Amygdala (tissue), 56 donors: ENCODE results near the gene DHX29.
"Not testable (repeated sequence)": the region's sequence is repeated elsewhere in the genome, so short reads cannot be mapped to it uniquely, and the experiment has no call there.

Experiments
- DNase-seq, 56 donors: peaks; one replicate each; lab custom pipeline; 2025; lab: John Stamatoyannopoulos, UW

DHX29 gene

DNA sequence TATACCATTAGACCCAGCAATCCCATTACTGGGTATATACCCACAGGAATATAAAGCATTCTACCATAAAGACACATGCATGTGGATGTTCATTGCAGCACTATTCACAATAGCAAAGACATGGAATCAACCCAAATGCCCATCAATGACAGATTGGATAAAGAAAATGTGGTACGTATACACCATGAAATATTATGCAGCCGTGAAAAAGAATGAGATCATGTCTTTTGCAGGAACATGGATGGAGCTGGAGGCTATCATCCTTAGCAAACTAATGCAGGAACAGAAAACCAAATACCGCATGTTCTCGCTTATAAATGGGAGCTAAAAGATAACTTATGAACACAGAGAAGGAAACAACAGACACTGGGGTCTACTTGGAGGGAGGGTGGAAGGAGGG, 10.7 kb upstream of the DHX29 start:
- not testable (repeated sequence) for DNase-seq

DNA sequence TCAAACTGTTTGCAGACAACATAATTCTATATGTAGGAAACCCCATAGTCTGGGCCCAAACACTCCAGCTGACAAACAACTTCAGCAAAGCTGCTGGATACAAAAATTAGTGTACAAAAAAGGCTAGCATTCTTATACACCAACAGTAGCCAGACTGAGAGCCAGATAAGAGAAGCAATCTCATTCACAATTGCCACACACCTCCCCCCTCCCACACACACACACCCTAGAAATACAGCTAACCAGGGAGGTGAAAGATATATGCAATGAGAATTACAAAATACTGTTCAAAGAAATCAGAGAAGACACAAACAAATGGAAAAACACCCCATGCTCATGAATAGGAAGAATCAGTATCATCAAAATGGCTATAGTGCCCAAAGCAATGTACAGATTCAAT, 9.3 kb upstream of the DHX29 start:
- DNase-seq = no peak

GRCh38 chr5:55316289-55316688, 8.8 kb upstream of the DHX29 start:
- DNase-seq = no peak

DNA sequence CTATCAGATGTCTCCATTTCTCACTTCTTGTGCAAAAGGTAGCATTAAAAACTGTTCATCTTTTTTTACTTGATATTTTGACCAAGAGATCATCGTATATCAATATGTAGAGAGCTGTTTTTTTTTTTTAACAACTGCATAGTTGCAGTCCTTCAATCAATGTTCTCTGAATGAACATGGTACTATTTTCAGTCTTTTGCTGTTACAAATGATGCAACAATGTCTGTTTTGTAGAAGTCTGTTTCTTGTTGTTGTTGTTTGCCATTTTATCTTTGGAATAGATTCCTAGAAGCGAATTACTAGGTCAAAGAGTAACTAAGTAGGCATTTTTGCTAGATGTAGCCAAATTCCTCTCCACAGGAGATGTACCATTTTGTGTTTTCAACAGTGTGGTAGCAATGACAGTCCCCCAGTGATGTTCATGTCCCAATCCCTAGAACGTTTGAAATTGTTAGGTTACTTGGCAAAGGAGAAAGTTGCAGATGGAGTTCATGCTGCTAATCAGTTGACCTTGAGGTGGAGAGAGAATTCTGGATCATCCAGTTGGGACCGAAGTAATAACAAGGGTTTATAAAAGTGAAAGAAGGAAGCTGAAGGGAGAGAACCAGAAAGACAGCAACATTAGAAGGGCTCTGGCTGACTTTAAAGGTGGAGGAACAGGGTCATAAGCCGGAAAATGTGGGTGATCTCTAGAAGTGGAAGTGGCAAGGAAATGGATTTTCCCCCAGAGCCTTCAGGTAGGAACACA, 6.5 kb upstream of the DHX29 start:
- DNase-seq = no peak

DNA sequence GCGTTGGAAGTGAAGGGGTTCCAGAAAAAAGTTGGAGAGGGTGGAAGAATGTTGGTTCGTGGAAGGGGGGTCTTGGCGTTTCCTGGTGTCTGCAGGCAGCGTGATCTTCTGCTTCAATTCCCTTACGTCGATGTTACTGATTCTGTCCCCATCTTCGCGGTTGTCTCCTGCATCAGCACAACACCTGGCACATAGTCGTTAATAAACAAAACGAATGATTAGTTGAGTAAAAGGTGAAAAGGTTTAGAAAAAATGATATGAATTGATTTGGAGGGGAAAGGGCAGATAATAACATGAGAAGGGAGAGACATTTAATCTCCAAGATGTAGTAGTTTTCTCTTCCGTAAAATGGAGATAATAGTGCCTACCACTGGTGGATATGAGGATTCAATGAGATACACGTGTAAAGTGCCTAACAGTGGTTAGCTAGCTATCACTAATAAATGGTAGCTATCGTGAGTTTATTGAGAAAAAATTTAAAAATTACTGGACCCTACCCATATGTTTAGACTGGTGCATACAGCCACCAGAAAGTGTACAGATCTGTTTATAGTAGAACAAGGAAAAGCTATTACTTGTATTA, 851 bp upstream of the DHX29 start:
- peak in 3 of 56 donors; percentile 26 to 43 (median 40) for DNase-seq

DNA sequence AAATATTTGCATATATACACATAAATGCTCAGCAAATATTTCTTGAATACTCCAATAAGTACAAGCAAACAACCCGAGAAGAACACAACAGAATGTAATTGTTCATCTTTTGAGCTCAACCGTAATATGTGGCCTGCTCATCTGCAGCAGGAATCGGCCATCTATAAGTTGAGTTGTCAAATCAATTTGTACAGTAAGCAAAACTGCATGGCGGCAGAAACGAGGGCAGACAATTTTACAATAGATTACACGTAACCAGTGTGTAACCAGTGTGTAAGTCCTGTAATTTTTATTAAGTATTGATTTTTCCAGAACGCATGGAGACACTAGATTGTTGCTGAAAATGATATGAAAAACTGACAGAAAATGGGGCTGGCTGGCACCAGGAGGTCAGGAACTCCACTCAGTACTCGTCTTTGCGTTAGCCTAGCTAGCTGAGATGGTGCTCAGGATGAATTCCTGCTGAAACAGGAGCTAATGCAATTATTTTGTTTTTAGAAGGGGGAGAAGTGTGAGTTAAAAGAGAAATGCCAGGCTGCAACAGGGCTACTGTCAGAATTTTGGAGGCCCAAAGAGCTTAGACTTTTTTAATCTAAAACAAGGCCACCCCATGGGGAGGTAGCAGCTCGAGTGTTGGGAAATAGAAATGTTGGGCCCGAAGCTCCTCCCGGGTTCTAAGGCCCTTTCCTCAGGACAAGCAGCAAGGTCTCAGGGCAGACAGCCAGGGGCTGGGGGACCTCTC, 682 bp downstream of the DHX29 start:
- DNase-seq = no peak

DNA sequence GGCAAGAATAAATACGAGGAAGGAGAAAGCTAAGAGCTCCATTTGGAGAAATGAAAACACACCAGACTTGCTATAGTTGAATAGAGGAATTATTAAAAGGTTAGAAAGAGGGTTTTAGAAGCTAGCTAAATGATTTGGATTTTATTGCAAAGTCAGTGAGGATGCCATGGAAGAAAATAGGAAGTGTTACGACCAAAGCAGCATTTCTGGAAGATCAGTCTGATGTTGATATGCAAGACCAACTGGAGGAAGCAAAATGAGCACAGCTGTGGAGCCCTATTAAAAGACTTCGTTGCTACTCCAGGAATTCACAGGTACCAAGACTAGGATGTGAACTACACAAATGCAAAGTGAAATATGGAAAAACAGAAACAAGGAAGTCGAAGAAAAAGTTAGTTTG, 2.1 kb downstream of the DHX29 start:
- DNase-seq = no peak

- DNase-seq = no peak
Observed at GRCh38 chr5:55304584-55304983, 2.9 kb downstream of the DHX29 start.

GRCh38 chr5:55303238-55303690, 4.2 kb downstream of the DHX29 start:
- no peak for DNase-seq

DNA sequence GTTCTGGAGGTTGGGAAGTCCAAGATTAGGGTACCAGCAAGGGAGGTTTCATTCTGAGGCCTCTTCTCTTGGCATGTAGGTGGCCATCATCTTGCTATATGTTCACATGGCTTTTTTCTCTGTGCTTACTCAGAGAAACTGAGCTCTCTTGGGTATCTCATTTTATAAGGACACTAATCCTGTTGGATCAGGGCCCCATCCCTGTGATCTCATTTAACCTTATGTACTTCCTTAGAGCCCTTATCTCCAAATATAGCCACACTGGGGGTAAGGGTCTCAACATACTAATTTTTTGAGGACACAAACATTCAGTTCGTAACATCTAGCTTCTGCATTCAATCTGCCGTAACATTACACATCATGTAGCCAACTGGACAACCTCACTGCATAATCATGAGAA, 6.6 kb downstream of the DHX29 start:
- no peak for DNase-seq

DNA sequence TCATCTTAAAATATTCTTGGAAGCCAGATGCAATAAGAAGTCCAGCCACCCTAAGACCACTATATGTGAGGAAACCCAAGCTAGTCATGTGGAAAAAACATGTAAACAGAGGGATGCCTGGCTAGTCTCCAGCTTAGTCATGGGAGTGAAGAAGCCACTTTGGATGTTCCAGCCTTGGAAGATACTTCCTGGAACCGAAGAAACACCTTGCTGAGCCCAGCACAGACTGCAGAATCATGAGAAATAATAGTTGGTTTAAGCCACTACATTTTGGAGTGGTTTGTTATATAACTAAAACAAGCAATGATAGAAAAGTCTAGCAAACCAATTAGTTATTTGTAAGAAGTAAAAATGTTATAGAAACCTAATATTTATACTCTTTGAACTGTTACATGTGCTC, 12.6 kb downstream of the DHX29 start:
- DNase-seq = no peak

DNA sequence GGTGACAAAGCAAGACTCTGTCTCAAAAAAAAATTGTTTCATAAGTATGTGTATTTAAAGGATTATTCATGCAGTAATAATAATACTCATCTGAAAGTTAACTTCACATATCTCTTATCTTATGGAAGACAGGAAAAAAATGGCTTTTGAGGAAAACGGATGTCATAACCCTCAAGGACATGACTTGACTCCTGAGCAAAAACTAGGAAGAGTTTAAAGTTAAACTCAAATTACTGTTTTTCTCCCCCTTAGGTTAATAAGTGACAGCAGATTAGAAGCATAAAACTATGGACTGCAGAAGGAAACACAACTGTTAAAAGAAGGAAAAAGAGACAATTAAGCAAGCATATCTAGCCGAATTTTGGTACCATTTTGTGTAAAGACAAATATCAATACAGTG, 16.5 kb downstream of the DHX29 start:
- no peak for DNase-seq

DNA sequence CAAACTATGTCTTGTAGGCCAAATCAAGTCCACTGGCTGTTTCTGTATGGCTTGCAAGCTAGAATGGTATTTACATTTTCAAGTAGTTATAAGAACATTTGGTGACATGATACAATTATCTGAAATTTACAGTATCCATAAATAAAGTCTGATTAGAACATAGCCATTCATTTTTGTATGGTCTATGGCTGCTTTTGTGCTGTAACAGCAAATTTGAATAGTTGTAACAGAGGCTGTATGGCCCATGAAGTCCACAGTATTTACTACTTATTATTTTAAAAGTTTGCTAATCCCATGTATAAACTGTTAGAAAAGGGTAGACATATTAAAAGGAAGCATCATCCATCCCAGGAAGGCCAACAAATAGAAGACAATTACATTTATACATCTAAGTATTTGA, 17.7 kb downstream of the DHX29 start:
- no peak for DNase-seq

- DNase-seq = no peak
Observed at GRCh38 chr5:55286411-55286933, 21.0 kb downstream of the DHX29 start.

GRCh38 chr5:55278778-55279177, 28.7 kb downstream of the DHX29 start:
- DNase-seq = no peak

DNA sequence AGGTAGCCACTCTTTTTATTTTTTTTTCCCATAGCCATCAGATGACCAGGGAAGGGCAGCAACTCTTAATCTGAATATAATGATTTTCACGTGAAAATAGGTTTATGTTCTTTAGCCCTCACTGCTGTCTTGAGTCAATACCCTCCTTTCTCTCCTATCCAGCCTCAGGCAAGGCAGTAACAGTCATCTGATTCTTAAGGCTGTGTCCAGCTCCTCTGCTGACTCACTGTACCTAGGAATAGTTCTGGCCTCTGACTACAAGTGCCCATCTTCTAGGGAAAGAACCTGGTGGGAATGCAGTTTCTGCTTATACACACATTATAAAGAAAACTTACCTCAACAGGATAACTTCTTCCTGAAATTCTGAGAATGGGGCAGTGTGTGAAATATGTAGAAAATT, 30.7 kb downstream of the DHX29 start:
- no peak for DNase-seq

GRCh38 chr5:55258339-55258738, 49.2 kb downstream of the DHX29 start:
- DNase-seq = no peak

- no peak for DNase-seq
Observed at GRCh38 chr5:55254802-55255201, 52.7 kb downstream of the DHX29 start.

GRCh38 chr5:55250064-55250463, 57.4 kb downstream of the DHX29 start:
- no peak for DNase-seq

GRCh38 chr5:55241746-55242145, 65.7 kb downstream of the DHX29 start:
- no peak for DNase-seq

- no peak for DNase-seq
Observed at GRCh38 chr5:55236800-55237199, 70.7 kb downstream of the DHX29 start.
